Measurements from ENCODE around the gene LKAAEAR1. TPM values are rescaled to one million over a fixed set of nuclear protein-coding genes. Genes with fewer than 3 reads are reported as not detected.

Gene LKAAEAR1
- total and polyA plus RNA-seq, 2 experiments from 2014 or later: 1.8 TPM; not detected in 1

GRCh38 chr20:64069209-64069613, 15.0 kb downstream of the LKAAEAR1 start (continued):
- TF ChIP-seq ZNF462 (CRISPR knock-in tag; IDR thresholded peaks at IDR 0.05) (no peak), EZH2 (IDR thresholded peaks at IDR 0.05; ENCODE audit: low read depth, unreplicated experiment) (no peak), ETS1 (IDR thresholded peaks at IDR 0.05) (no peak), ZNF331 (CRISPR knock-in tag; IDR thresholded peaks at IDR 0.05; ENCODE audit: low read depth) (no peak), EZH2phosphoT487 (IDR thresholded peaks at IDR 0.05; ENCODE audit: unreplicated experiment) (no peak)

- ATAC-seq: no peak
- Histone ChIP-seq H3K27me3 (ENCODE audit: insufficient read depth) (no peaks in the 10 kb centered on the region), H3K4me3 (no peak overlapping the region), H3K4me1 (ENCODE audit: insufficient read depth) (peaks cover 11% of the 10 kb centered on the region; the same call in 1 of the 2 replicates), H3K36me3 (ENCODE audit: insufficient read depth) (no peaks in the 10 kb centered on the region), H3K27ac (ENCODE audit: low read depth) (no peak overlapping the region), H3K79me2 (replicated peaks; ENCODE audit: insufficient read depth) (no peaks in the 10 kb centered on the region), H2AFZ (no peak overlapping the region), H4K20me1 (replicated peaks; ENCODE audit: insufficient read depth) (no peaks in the 10 kb centered on the region), H3K9me2 (ENCODE audit: insufficient read depth) (no peaks in the 10 kb centered on the region), H3K4me2 (no peak overlapping the region), H3F3A (replicated peaks; ENCODE audit: low read depth) (no peaks in the 10 kb centered on the region)
- H3K36me3 Mint-ChIP-seq (ENCODE audit: low read depth): peaks cover 2% of the 10 kb centered on the region; the same call in 1 of the 3 replicates
- H3K9me3 Mint-ChIP-seq: no peaks in the 10 kb centered on the region
- H3K4me1 Mint-ChIP-seq: peaks cover 27% of the 10 kb centered on the region
- H3K27me3 Mint-ChIP-seq (ENCODE audit: insufficient read depth, low read depth, poor library complexity): peaks cover 14% of the 10 kb centered on the region
- H3K4me3 Mint-ChIP-seq: no peak overlapping the region
- DNase-seq (ENCODE audit: low spot score): no peak
- H3K27ac Mint-ChIP-seq: no peak overlapping the region
- TF ChIP-seq EZH2phosphoT487 (IDR thresholded peaks at IDR 0.05; ENCODE audit: unreplicated experiment) (no peak), EZH2 (IDR thresholded peaks at IDR 0.05; ENCODE audit: low read depth, unreplicated experiment) (no peak), JUNB (IDR thresholded peaks at IDR 0.05; ENCODE audit: unreplicated experiment) (no peak), ZNF462 (CRISPR knock-in tag; IDR thresholded peaks at IDR 0.05) (no peak), ZNF114 (CRISPR knock-in tag; IDR thresholded peaks at IDR 0.05) (no peak)
Observed at GRCh38 chr20:64068386-64069208, 15.6 kb downstream of the LKAAEAR1 start.
